Duodenal mucosa (tissue), 2 donors: ENCODE results near the gene MXI1.
"Not testable (repeated sequence)": the region's sequence is repeated elsewhere in the genome, so short reads cannot be mapped to it uniquely, and the experiment has no call there.

ENCODE experiments used
- H3K27ac ChIP-seq: one replicate; pipeline ENCODE4 v1.7.0; 2013; ENCODE audit warnings: low read depth, low read length
- H3K27me3 ChIP-seq, 2 donors: one replicate each; pipeline ENCODE4 v1.7.0; 2013; ENCODE audit warnings: low read length in 2 of 2, control low read depth in 1 of 2; ENCODE audit not compliant: insufficient read depth in 2 of 2, control insufficient read depth in 1 of 2
- H3K36me3 ChIP-seq, 2 donors: one replicate each; pipeline ENCODE4 v1.7.0; 2013; ENCODE audit warnings: low read length in 2 of 2, control low read depth in 1 of 2; ENCODE audit not compliant: insufficient read depth in 2 of 2, control insufficient read depth in 1 of 2
- H3K4me1 ChIP-seq, 2 donors: one replicate each; pipeline ENCODE4 v1.7.0; 2013; ENCODE audit warnings: low read length in 2 of 2, control low read depth in 1 of 2; ENCODE audit not compliant: insufficient read depth in 2 of 2, control insufficient read depth in 1 of 2
- H3K4me3 ChIP-seq, 2 donors: one replicate each; pipeline ENCODE4 v1.7.0; 2013; ENCODE audit warnings: low read length in 2 of 2, low read depth in 1 of 2
- H3K9ac ChIP-seq, 2 donors: one replicate each; pipeline ENCODE4 v1.7.0; 2013; ENCODE audit warnings: low read length in 2 of 2, low read depth in 1 of 2
- H3K9me3 ChIP-seq, 2 donors: one replicate each; pipeline ENCODE4 v1.7.0; 2013; ENCODE audit warnings: low read length in 2 of 2, control low read depth in 1 of 2; ENCODE audit not compliant: control insufficient read depth in 1 of 2

The MXI1 gene

GRCh38 chr10:110229155-110229554 is 21.8 kb downstream of the MXI1 start:
- H3K9me3 ChIP-seq = no peaks in the 10 kb centered on the region
- H3K36me3 ChIP-seq = peaks cover 4 to 6% of the 10 kb centered on the region in 2 donors
- H3K27ac ChIP-seq = no peak overlapping the region
- no peaks in the 10 kb centered on the region for H3K27me3 ChIP-seq
- H3K4me1 ChIP-seq = peaks cover 3 to 7% of the 10 kb centered on the region in 2 donors
- H3K9ac ChIP-seq = no peak overlapping the region
- H3K4me3 ChIP-seq = no peak overlapping the region

DNA sequence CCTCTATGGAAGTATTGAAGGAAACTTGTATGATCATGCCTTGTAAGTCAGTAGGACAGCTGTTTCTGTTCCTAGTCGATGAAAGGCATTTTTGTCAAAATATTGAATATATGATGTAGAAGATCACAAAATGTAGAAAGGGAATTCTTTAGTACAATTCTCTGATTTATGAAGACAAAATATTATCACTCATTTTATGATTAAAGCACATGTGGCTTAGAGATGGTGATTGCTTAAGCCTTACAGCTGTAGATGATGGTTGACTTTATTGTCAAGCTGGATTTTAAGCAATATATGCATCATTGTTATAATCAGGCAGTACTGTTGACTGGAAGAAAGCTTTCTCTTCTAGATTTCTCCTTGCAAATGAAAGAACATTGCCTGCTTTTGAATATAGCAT is 26.4 kb downstream of the MXI1 start:
- Histone ChIP-seq H3K9me3 (no peaks in the 10 kb centered on the region), H3K9ac (no peak overlapping the region), H3K36me3 (peaks cover 0 to 8% of the 10 kb centered on the region in 2 donors), H3K27ac (no peak overlapping the region), H3K4me1 (no peaks in the 10 kb centered on the region), H3K27me3 (no peaks in the 10 kb centered on the region), H3K4me3 (no peak overlapping the region)

DNA sequence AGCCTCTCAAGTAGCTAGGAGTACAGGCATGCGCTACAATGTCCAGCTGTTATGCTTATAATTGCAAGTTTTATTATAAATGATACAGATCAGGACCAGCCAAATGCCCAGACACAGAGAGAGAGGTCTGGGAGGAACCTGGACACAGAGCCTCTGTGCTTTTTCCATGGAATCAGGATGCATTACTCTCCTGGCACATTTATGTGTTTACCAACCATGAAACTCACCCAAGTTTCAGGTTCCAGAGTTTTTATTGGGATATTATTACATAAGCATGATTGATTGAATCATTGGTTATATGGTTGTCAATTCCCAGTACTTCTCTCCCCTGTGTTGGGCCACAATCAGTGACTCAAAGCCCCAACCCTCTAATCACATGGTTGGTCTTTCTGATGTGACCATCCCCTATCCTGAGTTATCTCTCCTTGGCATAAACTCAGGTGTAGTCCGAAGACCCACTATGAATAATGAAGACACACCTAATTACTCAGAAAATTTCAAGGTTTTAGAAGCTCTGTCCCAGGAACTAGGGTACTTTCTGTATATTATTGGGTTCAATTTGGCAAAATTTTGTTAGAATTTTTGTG is 30.6 kb downstream of the MXI1 start:
- Histone ChIP-seq H3K36me3 (peaks cover 0 to 8% of the 10 kb centered on the region in 2 donors), H3K4me1 (peaks cover 0 to 18% of the 10 kb centered on the region in 2 donors), H3K4me3 (no peak overlapping the region), H3K9me3 (no peaks in the 10 kb centered on the region), H3K27me3 (no peaks in the 10 kb centered on the region), H3K27ac (no peak overlapping the region), H3K9ac (no peak overlapping the region)

GRCh38 chr10:110239892-110240291 is 32.5 kb downstream of the MXI1 start:
- H3K27me3 ChIP-seq = no peaks in the 10 kb centered on the region
- no peak overlapping the region for H3K9ac ChIP-seq
- no peak overlapping the region for H3K4me3 ChIP-seq
- H3K9me3 ChIP-seq = no peaks in the 10 kb centered on the region
- peaks cover 0 to 8% of the 10 kb centered on the region in 2 donors for H3K36me3 ChIP-seq
- H3K4me1 ChIP-seq = peaks cover 0 to 18% of the 10 kb centered on the region in 2 donors
- H3K27ac ChIP-seq = no peak overlapping the region

- Histone ChIP-seq H3K4me1 (peaks cover 0 to 18% of the 10 kb centered on the region in 2 donors), H3K9me3 (no peaks in the 10 kb centered on the region), H3K27me3 (no peaks in the 10 kb centered on the region), H3K4me3 (no peak overlapping the region), H3K36me3 (peaks cover 0 to 8% of the 10 kb centered on the region in 2 donors), H3K9ac (no peak overlapping the region), H3K27ac (no peak overlapping the region)
Observed at GRCh38 chr10:110241407-110241806, 34.0 kb downstream of the MXI1 start.

DNA sequence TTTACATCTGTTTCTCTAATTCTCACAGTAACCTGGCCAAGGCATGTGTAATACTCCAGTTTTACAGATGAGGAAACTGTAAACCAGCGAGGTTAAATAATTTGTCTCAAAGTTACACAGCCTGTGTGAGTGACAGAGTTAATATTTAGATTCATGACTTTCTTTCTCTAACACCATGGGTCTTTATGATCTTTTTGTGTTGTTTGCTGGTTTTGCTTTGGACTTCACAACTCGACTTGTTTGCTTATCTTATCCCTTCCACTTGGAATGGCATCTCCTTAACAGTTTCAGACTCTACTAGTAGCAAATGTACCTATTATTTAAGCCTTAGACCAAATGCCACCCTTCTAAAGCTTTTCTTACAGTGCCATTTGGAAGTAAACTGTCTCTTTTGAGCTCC is 34.4 kb downstream of the MXI1 start:
- no peak overlapping the region for H3K27ac ChIP-seq
- no peaks in the 10 kb centered on the region for H3K9me3 ChIP-seq
- no peak overlapping the region for H3K9ac ChIP-seq
- H3K4me3 ChIP-seq = no peak overlapping the region
- H3K27me3 ChIP-seq = no peaks in the 10 kb centered on the region
- H3K36me3 ChIP-seq = peaks cover 0 to 8% of the 10 kb centered on the region in 2 donors
- H3K4me1 ChIP-seq = peaks cover 0 to 18% of the 10 kb centered on the region in 2 donors

DNA sequence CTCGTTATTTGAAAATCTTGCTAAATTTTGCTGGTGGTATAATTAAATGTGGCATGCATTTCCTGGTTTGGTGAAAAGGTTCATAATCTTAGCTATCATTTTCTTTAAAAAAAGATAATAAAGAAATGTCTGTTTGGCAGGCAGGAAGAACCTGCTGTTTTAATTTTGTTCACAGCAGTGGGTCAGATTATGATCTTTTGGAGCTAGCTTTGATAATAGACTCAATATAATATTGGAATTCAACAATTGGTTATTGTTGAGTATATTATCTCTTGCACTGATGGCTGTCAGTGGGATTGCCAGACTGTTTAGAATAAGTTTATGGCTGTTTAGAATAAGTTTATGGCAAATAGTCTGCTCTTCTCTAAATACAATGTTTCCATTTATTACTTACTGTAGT is 35.1 kb downstream of the MXI1 start:
- no peaks in the 10 kb centered on the region for H3K9me3 ChIP-seq
- H3K9ac ChIP-seq = no peak overlapping the region
- no peak overlapping the region for H3K4me3 ChIP-seq
- no peaks in the 10 kb centered on the region for H3K27me3 ChIP-seq
- H3K4me1 ChIP-seq = peaks cover 0 to 18% of the 10 kb centered on the region in 2 donors
- peaks cover 0 to 7% of the 10 kb centered on the region in 2 donors for H3K36me3 ChIP-seq
- H3K27ac ChIP-seq = no peak overlapping the region

DNA sequence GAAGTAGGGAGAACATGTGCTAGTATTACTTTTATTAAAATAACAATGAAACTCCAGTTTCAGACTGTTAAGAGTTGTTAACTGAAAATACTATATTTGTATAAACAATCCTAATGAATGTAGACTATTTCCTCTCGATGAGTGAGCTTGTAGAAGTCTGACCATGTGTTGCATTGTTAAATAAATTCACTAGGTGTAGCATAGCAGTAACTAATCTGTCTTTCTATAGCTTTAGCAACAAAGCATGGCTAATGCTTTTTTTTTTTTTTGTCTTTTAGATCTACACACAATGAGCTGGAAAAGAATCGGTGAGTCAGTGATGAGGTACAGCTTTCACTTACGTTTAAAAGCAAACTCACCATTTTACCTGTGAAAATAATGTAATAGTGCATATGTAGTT is 37.1 kb downstream of the MXI1 start:
- Histone ChIP-seq H3K36me3 (no peaks in the 10 kb centered on the region), H3K9ac (no peak overlapping the region), H3K4me3 (no peak overlapping the region), H3K4me1 (peaks cover 0 to 18% of the 10 kb centered on the region in 2 donors), H3K27ac (no peak overlapping the region), H3K9me3 (no peaks in the 10 kb centered on the region), H3K27me3 (no peaks in the 10 kb centered on the region)

DNA sequence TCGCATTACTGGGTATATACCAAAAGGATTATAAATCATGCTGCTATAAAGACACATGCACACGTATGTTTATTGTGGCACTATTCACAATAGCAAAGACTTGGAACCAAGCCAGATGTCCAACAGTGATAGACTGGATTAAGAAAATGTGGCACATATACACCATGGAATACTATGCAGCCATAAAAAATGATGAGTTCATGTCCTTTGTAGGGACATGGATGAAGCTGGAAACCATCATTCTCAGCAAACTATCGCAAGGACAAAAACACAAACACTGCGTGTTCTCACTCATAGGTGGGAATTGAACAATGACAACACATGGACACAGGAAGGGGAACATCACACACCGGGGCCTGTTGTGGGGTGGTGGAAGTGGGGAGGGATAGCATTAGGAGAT is 40.4 kb downstream of the MXI1 start:
- not testable (repeated sequence) for H3K9me3 ChIP-seq, H3K27ac ChIP-seq, H3K4me3 ChIP-seq, H3K4me1 ChIP-seq, H3K9ac ChIP-seq, H3K36me3 ChIP-seq, H3K27me3 ChIP-seq

DNA sequence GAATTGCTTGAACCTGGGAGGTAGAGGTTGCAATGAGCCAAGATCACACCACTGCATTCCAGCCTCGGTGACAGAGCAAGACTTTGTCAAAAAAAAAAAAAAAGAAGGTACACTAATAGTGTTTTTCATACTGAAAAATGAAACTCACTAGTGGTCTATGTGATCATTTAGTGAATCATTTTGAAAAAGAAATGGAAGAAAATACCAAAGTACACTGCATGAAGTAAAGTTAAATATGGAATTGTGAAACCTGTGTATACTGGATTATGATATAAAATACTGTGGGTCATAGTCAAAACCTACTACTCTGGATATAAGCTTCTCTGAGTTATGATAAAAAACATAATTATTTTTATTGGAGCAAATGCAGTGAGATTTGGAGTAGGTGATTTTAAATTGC is 42.1 kb downstream of the MXI1 start:
- H3K27ac ChIP-seq, H3K9me3 ChIP-seq, H3K4me3 ChIP-seq, H3K27me3 ChIP-seq, H3K36me3 ChIP-seq, H3K4me1 ChIP-seq, H3K9ac ChIP-seq: not testable (repeated sequence)

- not testable (repeated sequence) for H3K4me3 ChIP-seq, H3K4me1 ChIP-seq, H3K9me3 ChIP-seq, H3K27ac ChIP-seq, H3K27me3 ChIP-seq, H3K36me3 ChIP-seq, H3K9ac ChIP-seq
Observed at GRCh38 chr10:110251392-110251791, 44.0 kb downstream of the MXI1 start.
